SK-N-MC (cell line): ENCODE measurements around the gene IPO13.

ENCODE experiments used
- EZH2 ChIP-seq: fragments of 200-600 bp; sonication (generic); IDR thresholded peaks from one replicate; pipeline ENCODE4 v1.6.1; 2017; ENCODE audit warnings: antibody characterized with exemption
- FOXP2 ChIP-seq: optimal IDR thresholded peaks from 2 replicates; pipeline ENCODE3; 2011; ENCODE audit warnings: mild to moderate bottlenecking, moderate library complexity; ENCODE audit not compliant: insufficient read depth; ENCODE audit errors: extremely low read length, control extremely low read depth
- POLR2AphosphoS5 ChIP-seq: IDR thresholded peaks from 2 replicates; pipeline ENCODE4 v1.6.1; 2012; ENCODE audit warnings: mild to moderate bottlenecking, low read depth, low read length, borderline replicate concordance

- no peak for TF ChIP-seq POLR2AphosphoS5
- TF ChIP-seq EZH2 = no peak
- TF ChIP-seq FOXP2 = no peak
These were observed 30.9 kb downstream of the IPO13 start for GRCh38 chr1:43977376-43978263.
